Lung microvascular endothelial cell (primary cell): Measurements from ENCODE around the gene CBLIF. TPM values are rescaled to one million over a fixed set of nuclear protein-coding genes. Genes with fewer than 3 reads are reported as not detected.
A peak's percentile ranks its signal among the peaks of the same experiment; 100 is the strongest.
"Not testable (repeated sequence)": the region's sequence is repeated elsewhere in the genome, so short reads cannot be mapped to it uniquely, and the experiment has no call there.

Experiments
- DNase-seq, 2 donors: peaks; one replicate each; pipeline versions ENCODE4 v3.0.0 to v3.0.0-alpha.2; 2010; ENCODE audit warnings: low read depth in 2 of 2
- total RNA-seq: library from RNA; depleted of rRNA; stranded (reverse); fragments of >200 nt; gene quantifications from 2 replicates; pipeline ENCODE4 v1.2.1, GENCODE V29; 2014

The CBLIF gene
- total RNA-seq, 1 donor from 2014 or later, result not detected

- no peak for DNase-seq
Measured at GRCh38 chr11:59800390-59801025, 44.8 kb downstream of the CBLIF start.

- DNase-seq, result no peak
Measured at GRCh38 chr11:59794417-59794816, 50.9 kb downstream of the CBLIF start.

- no peak for DNase-seq
Measured at GRCh38 chr11:59792507-59792906, 52.8 kb downstream of the CBLIF start.

- no peak for DNase-seq
Measured at GRCh38 chr11:59791639-59792038, 53.7 kb downstream of the CBLIF start.

- peak; percentile 45 to 84 for DNase-seq
Measured at GRCh38 chr11:59787816-59788215, 57.5 kb downstream of the CBLIF start.

- no peak for DNase-seq
Measured at GRCh38 chr11:59787255-59787588, 58.1 kb downstream of the CBLIF start.

- DNase-seq, result no peak
Measured at GRCh38 chr11:59785818-59786217, 59.5 kb downstream of the CBLIF start.

GRCh38 chr11:59784441-59784840 is 60.9 kb downstream of the CBLIF start:
- not testable (repeated sequence) for DNase-seq

GRCh38 chr11:59783632-59784090 is 61.6 kb downstream of the CBLIF start:
- no peak for DNase-seq

GRCh38 chr11:59782080-59782479 is 63.2 kb downstream of the CBLIF start:
- DNase-seq, result no peak

GRCh38 chr11:59779487-59779886 is 65.8 kb downstream of the CBLIF start:
- no peak for DNase-seq

Other genes starting within 250 kb of the CBLIF start
- 31.2 and 65.9 TPM in 2 replicates for gene OSBP, start 229.7 kb downstream of the CBLIF start, total RNA-seq
- gene PATL1, start 176.5 kb downstream of the CBLIF start, total RNA-seq, result 4.4 and 8.9 TPM in 2 replicates
- not detected in 2 replicates for gene OR10V1, start 131.7 kb downstream of the CBLIF start, total RNA-seq
- gene STX3, start 90.1 kb downstream of the CBLIF start, total RNA-seq, result 59.1 and 86.3 TPM in 2 replicates
- 19.4 and 25.5 TPM in 2 replicates for gene MRPL16, start 34.7 kb downstream of the CBLIF start, total RNA-seq
- not detected in 2 replicates for gene TCN1, start 21.0 kb upstream of the CBLIF start, total RNA-seq
- not detected in 2 replicates for gene OOSP3, start 33.3 kb upstream of the CBLIF start, total RNA-seq
- gene OOSP1, start 92.9 kb upstream of the CBLIF start, total RNA-seq, result not detected in 2 replicates
- gene OOSP4A, start 118.5 kb upstream of the CBLIF start, total RNA-seq, result not detected in 2 replicates
- gene OOSP4B, start 171.7 kb upstream of the CBLIF start, total RNA-seq, result not detected in 2 replicates
- gene OOSP2, start 194.9 kb upstream of the CBLIF start, total RNA-seq, result not detected in 2 replicates
- not detected in 2 replicates for gene MS4A3, start 211.2 kb upstream of the CBLIF start, total RNA-seq
- gene MS4A2, start 243.2 kb upstream of the CBLIF start, total RNA-seq, result not detected in 2 replicates